ENCODE data around the gene GPSM3. TPM values are rescaled to one million over a fixed set of nuclear protein-coding genes. Genes with fewer than 3 reads are reported as not detected.

The GPSM3 gene
- polyA plus RNA-seq, 1 donor (not counting 4 experiments of a cell fraction or from before 2014, with no cell fraction given), result 3.6 TPM

GRCh38 chr6:32151181-32151862 is 41.1 kb downstream of the GPSM3 start:
- FAIRE-seq, result no peak

DNA sequence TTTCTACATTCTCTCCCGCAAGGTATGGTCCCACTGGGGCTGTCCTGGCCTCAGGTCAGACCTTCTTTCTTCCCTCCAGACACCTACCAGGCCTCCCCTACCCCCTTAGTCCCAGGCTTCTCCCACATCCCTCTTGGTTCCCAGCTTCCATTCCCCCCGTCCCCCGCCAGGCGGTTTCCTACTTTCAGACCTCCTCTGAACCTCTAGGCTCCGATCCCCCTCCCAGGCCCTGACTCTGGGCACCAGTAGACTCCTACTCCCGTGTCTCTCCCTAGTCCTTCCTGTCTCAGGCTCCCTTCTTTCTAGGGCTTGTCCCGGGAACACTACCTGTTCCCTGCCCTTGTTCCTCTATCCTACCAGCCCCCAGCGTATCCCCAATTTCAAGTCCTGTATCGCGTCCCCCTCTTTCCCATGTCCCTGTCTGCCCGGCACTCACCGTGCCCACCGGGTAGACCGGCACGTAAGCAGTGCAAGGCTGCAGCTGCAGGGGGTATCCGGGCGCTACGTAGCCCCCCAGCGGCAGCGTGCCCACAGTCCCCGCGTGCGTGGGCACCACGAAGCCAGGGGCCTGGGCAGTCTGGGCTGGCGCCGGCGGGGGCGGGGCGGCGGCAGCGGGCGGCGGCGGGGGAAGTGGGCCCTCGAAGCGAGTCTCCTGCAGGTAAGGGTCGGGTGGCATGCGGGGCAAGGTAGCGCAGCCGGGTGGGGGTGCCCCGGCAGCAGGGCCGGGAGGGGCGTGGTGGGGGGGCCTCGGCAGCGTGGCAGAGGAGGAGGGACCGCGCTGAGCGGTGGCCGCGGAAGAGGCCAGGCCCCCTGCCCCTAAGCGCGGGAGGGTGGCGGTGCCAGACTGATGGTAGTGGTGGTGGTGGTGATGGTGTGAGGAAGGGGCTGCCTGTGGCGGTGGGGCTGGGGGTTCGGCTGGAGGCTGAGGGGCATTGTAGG is 42.2 kb downstream of the GPSM3 start:
- H3K4me1 ChIP-seq (ENCODE audit: control insufficient read depth, extremely low read depth, insufficient read depth, low read length), result peaks cover 18% of the 10 kb centered on the region
- TF ChIP-seq, protein P1, sequence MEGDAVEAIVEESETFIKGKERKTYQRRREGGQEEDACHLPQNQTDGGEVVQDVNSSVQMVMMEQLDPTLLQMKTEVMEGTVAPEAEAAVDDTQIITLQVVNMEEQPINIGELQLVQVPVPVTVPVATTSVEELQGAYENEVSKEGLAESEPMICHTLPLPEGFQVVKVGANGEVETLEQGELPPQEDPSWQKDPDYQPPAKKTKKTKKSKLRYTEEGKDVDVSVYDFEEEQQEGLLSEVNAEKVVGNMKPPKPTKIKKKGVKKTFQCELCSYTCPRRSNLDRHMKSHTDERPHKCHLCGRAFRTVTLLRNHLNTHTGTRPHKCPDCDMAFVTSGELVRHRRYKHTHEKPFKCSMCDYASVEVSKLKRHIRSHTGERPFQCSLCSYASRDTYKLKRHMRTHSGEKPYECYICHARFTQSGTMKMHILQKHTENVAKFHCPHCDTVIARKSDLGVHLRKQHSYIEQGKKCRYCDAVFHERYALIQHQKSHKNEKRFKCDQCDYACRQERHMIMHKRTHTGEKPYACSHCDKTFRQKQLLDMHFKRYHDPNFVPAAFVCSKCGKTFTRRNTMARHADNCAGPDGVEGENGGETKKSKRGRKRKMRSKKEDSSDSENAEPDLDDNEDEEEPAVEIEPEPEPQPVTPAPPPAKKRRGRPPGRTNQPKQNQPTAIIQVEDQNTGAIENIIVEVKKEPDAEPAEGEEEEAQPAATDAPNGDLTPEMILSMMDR (optimal IDR thresholded peaks at IDR 0.05 in 1 of 3, IDR thresholded peaks at IDR 0.05 in 1 of 3, conservative IDR thresholded peaks at IDR 0.05 in 1 of 3; ENCODE audit: extremely low read depth in 1 of 3, insufficient read depth in 2 of 3, low read length in 3 of 3), result no peak
- no peak for TF ChIP-seq EZH2 (IDR thresholded peaks at IDR 0.05; ENCODE audit: low read length)
- no peaks in the 10 kb centered on the region for H3K36me3 ChIP-seq (ENCODE audit: control insufficient read depth in 2 of 2, extremely low read depth in 1 of 2, insufficient read depth in 2 of 2, low read length in 2 of 2)
- H2AFZ ChIP-seq (ENCODE audit: control insufficient read depth, low read length), result no peak overlapping the region
- no peak overlapping the region for H3K9ac ChIP-seq (ENCODE audit: control insufficient read depth, extremely low read depth, insufficient read depth, low read length)
- H3K27ac ChIP-seq (ENCODE audit: control insufficient read depth, insufficient read depth, low read length), result no peak overlapping the region
- H3K9me3 ChIP-seq (ENCODE audit: control insufficient read depth, low read depth, low read length), result no peaks in the 10 kb centered on the region
- FAIRE-seq (no peak), DNase-seq (ENCODE audit: low read depth, low spot score) (no peak)
- peaks cover 2% of the 10 kb centered on the region for H3K79me2 ChIP-seq (ENCODE audit: control insufficient read depth, insufficient read depth, low read length)
- H3K4me3 ChIP-seq (ENCODE audit: control insufficient read depth in 2 of 3, extremely low read depth in 1 of 3, insufficient read depth in 2 of 3, low read depth in 1 of 3, low read length in 3 of 3), result no peak overlapping the region
- peaks cover 4% of the 10 kb centered on the region for H3K27me3 ChIP-seq (ENCODE audit: control insufficient read depth, extremely low read depth, insufficient read depth, low read length)
- H3K4me2 ChIP-seq (ENCODE audit: control insufficient read depth, extremely low read depth, insufficient read depth, low read depth, low read length), result no peak overlapping the region
- dilution Hi-C loops (cut with MboI; ENCODE audit: extremely low pct_ligation_motif_present, low sequenced_read_pairs), result no loop called here
- no peaks in the 10 kb centered on the region for H4K20me1 ChIP-seq (ENCODE audit: control insufficient read depth, extremely low read depth, insufficient read depth, low read length)
- H3K9me1 ChIP-seq (ENCODE audit: control insufficient read depth, extremely low read depth, insufficient read depth, low read length), result no peaks in the 10 kb centered on the region

More at GRCh38 chr6:32151181-32151862, 41.1 kb downstream of the GPSM3 start:
- H2AFZ ChIP-seq (ENCODE audit: control insufficient read depth, low read length), result no peak overlapping the region
- no peaks in the 10 kb centered on the region for H3K9me1 ChIP-seq (ENCODE audit: control insufficient read depth, extremely low read depth, insufficient read depth, low read length)
- no peaks in the 10 kb centered on the region for H4K20me1 ChIP-seq (ENCODE audit: control insufficient read depth, extremely low read depth, insufficient read depth, low read length)
- no peak overlapping the region for H3K4me3 ChIP-seq (ENCODE audit: control insufficient read depth in 2 of 3, extremely low read depth in 1 of 3, insufficient read depth in 2 of 3, low read depth in 1 of 3, low read length in 3 of 3)
- H3K27ac ChIP-seq (ENCODE audit: control insufficient read depth, insufficient read depth, low read length), result no peak overlapping the region
- DNase-seq (ENCODE audit: low read depth, low spot score), result no peak
- peaks cover 4% of the 10 kb centered on the region for H3K27me3 ChIP-seq (ENCODE audit: control insufficient read depth, extremely low read depth, insufficient read depth, low read length)
- peaks cover 0 to 4% of the 10 kb centered on the region in 2 experiments for H3K36me3 ChIP-seq (ENCODE audit: control insufficient read depth in 2 of 2, extremely low read depth in 1 of 2, insufficient read depth in 2 of 2, low read length in 2 of 2)
- no peak overlapping the region for H3K4me2 ChIP-seq (ENCODE audit: control insufficient read depth, extremely low read depth, insufficient read depth, low read depth, low read length)
- no peak overlapping the region for H3K9ac ChIP-seq (ENCODE audit: control insufficient read depth, extremely low read depth, insufficient read depth, low read length)
- dilution Hi-C loops (cut with MboI; ENCODE audit: extremely low pct_ligation_motif_present, low sequenced_read_pairs), result no loop called here
- peaks cover 2% of the 10 kb centered on the region for H3K79me2 ChIP-seq (ENCODE audit: control insufficient read depth, insufficient read depth, low read length)
- H3K4me1 ChIP-seq (ENCODE audit: control insufficient read depth, extremely low read depth, insufficient read depth, low read length), result peaks cover 20% of the 10 kb centered on the region
- no peak for TF ChIP-seq EZH2 (IDR thresholded peaks at IDR 0.05; ENCODE audit: low read length)
- TF ChIP-seq, protein P1 (optimal IDR thresholded peaks at IDR 0.05 in 1 of 3, IDR thresholded peaks at IDR 0.05 in 1 of 3, conservative IDR thresholded peaks at IDR 0.05 in 1 of 3; ENCODE audit: extremely low read depth in 1 of 3, insufficient read depth in 2 of 3, low read length in 3 of 3), result no peak
- H3K9me3 ChIP-seq (ENCODE audit: control insufficient read depth, low read depth, low read length), result no peaks in the 10 kb centered on the region
